GM23248 (cell line): Measurements from ENCODE around the gene TXNRD2. TPM values are rescaled to one million over a fixed set of nuclear protein-coding genes. Genes with fewer than 3 reads are reported as not detected.

Experiments
- DNase-seq: peaks from one replicate; pipeline ENCODE4 v3.0.0-alpha.2; 2015
- H2AFZ ChIP-seq: fragments of 200-600 bp; sonication (generic); 2 replicates; pipeline ENCODE4 v1.6.1; 2016; ENCODE audit warnings: antibody characterized with exemption
- H3F3A ChIP-seq: fragments of 200-600 bp; sonication (generic); 2 replicates; pipeline ENCODE4 v1.6.1; 2016; ENCODE audit warnings: mild to moderate bottlenecking, antibody characterized with exemption, mixed run types; ENCODE audit not compliant: insufficient read depth
- H3K27ac ChIP-seq: fragments of 200-600 bp; sonication (generic); 2 replicates; pipeline ENCODE4 v1.5.1; 2016; ENCODE audit warnings: mild to moderate bottlenecking
- H3K27me3 ChIP-seq: fragments of 200-600 bp; sonication (generic); replicated peaks from 2 replicates; pipeline ENCODE4 v1.6.1; 2016; ENCODE audit warnings: mild to moderate bottlenecking; ENCODE audit not compliant: insufficient read depth
- H3K36me3 ChIP-seq: fragments of 200-600 bp; sonication (generic); 2 replicates; pipeline ENCODE4 v1.6.1; 2016; ENCODE audit warnings: low read depth, mild to moderate bottlenecking
- H3K4me1 ChIP-seq: fragments of 200-600 bp; sonication (generic); 2 replicates; pipeline ENCODE4 v1.6.1; 2016; ENCODE audit warnings: mild to moderate bottlenecking; ENCODE audit not compliant: insufficient read depth
- H3K4me2 ChIP-seq: fragments of 200-600 bp; sonication (generic); one replicate; pipeline ENCODE4 v1.6.1; 2016; ENCODE audit warnings: mild to moderate bottlenecking; ENCODE audit not compliant: unreplicated experiment
- H3K4me3 ChIP-seq: fragments of 200-600 bp; sonication (generic); 2 replicates; pipeline ENCODE4 v1.5.1; 2016; ENCODE audit warnings: mild to moderate bottlenecking
- H3K79me2 ChIP-seq: fragments of 200-600 bp; sonication (generic); 2 replicates; pipeline ENCODE4 v1.6.1; 2016; ENCODE audit warnings: mild to moderate bottlenecking; ENCODE audit not compliant: insufficient read depth
- H3K9ac ChIP-seq: fragments of 200-600 bp; sonication (generic); 2 replicates; pipeline ENCODE4 v1.6.1; 2016; ENCODE audit warnings: mild to moderate bottlenecking
- H3K9me2 ChIP-seq: fragments of 200-600 bp; sonication (generic); 2 replicates; pipeline ENCODE4 v1.6.1; 2016; ENCODE audit warnings: mixed run types, mild to moderate bottlenecking, moderate library complexity; ENCODE audit not compliant: insufficient read depth
- H3K9me3 ChIP-seq: fragments of 200-600 bp; sonication (generic); one replicate; pipeline ENCODE4 v1.6.1; 2017; ENCODE audit warnings: low read depth
- H4K20me1 ChIP-seq: fragments of 200-600 bp; sonication (generic); 2 replicates; pipeline ENCODE4 v1.6.0; 2016; ENCODE audit not compliant: insufficient read depth
- EZH2 ChIP-seq: fragments of 200-600 bp; sonication (generic); IDR thresholded peaks from 2 replicates; pipeline ENCODE4 v1.6.1; 2018; ENCODE audit warnings: antibody characterized with exemption, mild to moderate bottlenecking; ENCODE audit not compliant: insufficient read depth, poor library complexity, severe bottlenecking
- EZH2phosphoT487 ChIP-seq: fragments of 200-600 bp; sonication (generic); IDR thresholded peaks from 2 replicates; pipeline ENCODE4 v1.6.1; 2018; ENCODE audit warnings: antibody characterized with exemption, moderate library complexity, mild to moderate bottlenecking, low read depth; ENCODE audit not compliant: insufficient read depth
- WGBS, 2 experiments: methylation state at CpG; one replicate each; pipeline ENCODE4 v1.1.6; 2015 to 2017; ENCODE audit warnings: low lambda C conversion rate in 2 of 2, low coverage in 1 of 2; ENCODE audit errors: missing lambda C conversion rate in 2 of 2; 5-methylcytosine and 5-hydroxymethylcytosine counted together
- in situ Hi-C: fragments of 300-500 bp; cut with MboI; formaldehyde crosslinking; loops from 2 replicates; pipeline ENCODE4 v1.15.0; 2020
- polyA plus RNA-seq: library from polyadenylated mRNA; unstranded; fragments of >200 nt; fragmentation: Nextera tagmentation; extraction: Ambion mirVana; gene quantifications from 2 replicates; pipeline ENCODE4 v1.2.1, GENCODE V29; 2016
- total RNA-seq: library from RNA; depleted of rRNA; stranded (reverse); fragments of >200 nt; shearing (Covaris generic); gene quantifications from 2 replicates; pipeline ENCODE4 v1.2.3, GENCODE V29; 2014

Gene TXNRD2
- total and polyA plus RNA-seq, 2 experiments from 2014 or later, result 20.1 to 24.8 TPM

DNA sequence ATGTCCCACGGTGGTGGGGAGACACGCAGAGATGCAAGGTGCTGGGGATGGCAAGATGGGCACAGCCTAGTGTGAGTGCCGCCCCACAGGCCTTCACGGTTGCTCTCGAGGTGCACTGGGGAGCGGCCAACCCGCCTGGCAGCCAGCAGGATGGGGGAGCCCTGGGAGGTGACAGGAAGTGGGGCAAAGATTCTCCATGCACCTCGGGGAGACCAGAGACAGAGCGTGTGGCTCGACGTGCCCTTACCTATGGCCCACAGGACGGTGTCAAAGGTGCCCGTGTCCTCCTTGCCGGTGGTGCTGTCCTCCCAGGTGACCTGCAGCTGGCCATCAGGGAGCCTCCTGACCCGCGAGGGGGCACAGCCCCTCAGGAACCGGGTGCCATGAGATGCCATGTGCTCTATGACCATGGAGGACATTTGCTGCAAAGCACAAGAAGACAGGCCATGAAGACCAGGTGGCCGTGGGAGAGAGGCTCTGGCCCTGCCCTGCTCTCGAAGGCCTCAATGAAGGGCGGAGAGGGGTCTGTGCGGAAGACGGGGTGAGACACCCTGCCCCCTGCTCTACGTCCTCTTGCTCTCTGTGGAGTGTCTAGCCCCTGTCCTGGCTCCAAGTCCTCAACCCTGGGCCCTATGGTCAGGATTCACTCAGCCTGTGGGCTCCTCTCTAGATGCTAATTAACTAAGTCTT, 46.3 kb downstream of the TXNRD2 start:
- DNase-seq, result no peak
- Histone ChIP-seq H3K4me2 (no peak overlapping the region), H3F3A (0 out of 2 replicates have a peak, but pooled peaks cover 4% of the 10 kb centered on the region), H3K9ac (no peak overlapping the region), H3K27me3 (no peaks in the 10 kb centered on the region), H3K9me3 (no peaks in the 10 kb centered on the region), H3K79me2 (no peaks in the 10 kb centered on the region), H3K9me2 (no peaks in the 10 kb centered on the region), H2AFZ (no peak overlapping the region), H3K4me1 (peaks cover 24% of the 10 kb centered on the region), H3K4me3 (no peak overlapping the region), H3K36me3 (no peaks in the 10 kb centered on the region), H4K20me1 (no peaks in the 10 kb centered on the region), H3K27ac (no peak overlapping the region)
- TF ChIP-seq EZH2phosphoT487 (no peak), EZH2 (no peak)
- in situ Hi-C loops, result no loop called here
- 95 to 96% methylated on average over 22 of the region's 23 CpGs for WGBS, 2 experiments

DNA sequence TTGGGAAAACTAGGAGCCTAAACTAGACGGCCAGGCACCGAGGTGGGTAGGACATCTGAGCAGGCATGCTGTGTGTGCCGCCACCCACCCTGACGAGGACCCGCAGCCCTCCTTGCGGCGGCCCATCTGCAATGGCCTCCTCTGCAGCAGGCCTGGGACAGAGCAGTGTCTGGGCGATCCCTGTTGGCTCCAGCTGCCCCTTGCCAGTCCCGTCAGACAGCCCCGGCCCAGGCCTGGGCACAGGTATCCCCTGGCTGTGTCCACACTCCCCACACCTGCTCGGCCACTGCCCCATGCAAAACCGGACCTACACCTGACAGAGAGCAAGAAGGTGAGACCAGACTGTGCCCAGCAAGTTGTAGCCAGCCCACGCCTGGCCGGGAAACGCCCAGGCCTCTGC, 48.3 kb downstream of the TXNRD2 start:
- Histone ChIP-seq H3K36me3 (no peaks in the 10 kb centered on the region), H3K79me2 (peaks cover 10% of the 10 kb centered on the region; the same call in 1 of the 2 replicates), H3K4me3 (no peak overlapping the region), H2AFZ (no peak overlapping the region), H3K9ac (no peak overlapping the region), H3K27me3 (no peaks in the 10 kb centered on the region), H3K9me3 (no peaks in the 10 kb centered on the region), H3F3A (0 out of 2 replicates have a peak, but pooled peaks cover 4% of the 10 kb centered on the region), H3K27ac (no peak overlapping the region), H3K4me1 (peaks cover 24% of the 10 kb centered on the region), H3K9me2 (no peaks in the 10 kb centered on the region), H3K4me2 (no peak overlapping the region), H4K20me1 (no peaks in the 10 kb centered on the region)
- WGBS, 2 experiments, result 93 to 94% methylated on average over 14 to 15 of the region's 15 CpGs
- DNase-seq, result no peak
- in situ Hi-C loops, result no loop called here
- TF ChIP-seq EZH2phosphoT487 (no peak), EZH2 (no peak)

DNA sequence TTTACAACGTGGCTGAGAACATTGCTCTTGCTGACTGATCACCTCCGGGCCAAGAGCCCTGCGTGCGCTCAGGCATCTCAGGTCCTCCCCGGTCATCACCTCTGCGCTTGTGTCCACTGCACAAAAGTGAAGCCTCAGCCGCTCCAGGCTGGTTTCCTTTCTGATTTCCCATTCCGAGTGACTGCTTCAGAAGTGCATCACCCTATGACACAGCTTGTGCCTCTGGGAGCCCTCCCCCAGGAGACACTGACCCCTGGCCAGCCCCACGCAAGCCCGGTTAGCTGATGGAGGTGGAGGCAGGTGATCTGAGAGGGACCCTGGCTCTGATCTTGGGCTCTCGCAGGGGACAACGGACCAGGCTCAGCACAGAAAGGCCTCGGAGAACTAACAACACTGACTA, 48.7 kb downstream of the TXNRD2 start:
- Histone ChIP-seq H3K9ac (no peak overlapping the region), H3F3A (0 out of 2 replicates have a peak, but pooled peaks cover 4% of the 10 kb centered on the region), H2AFZ (no peak overlapping the region), H3K36me3 (no peaks in the 10 kb centered on the region), H3K4me1 (peaks cover 24% of the 10 kb centered on the region), H3K79me2 (peaks cover 10% of the 10 kb centered on the region; the same call in 1 of the 2 replicates), H4K20me1 (no peaks in the 10 kb centered on the region), H3K9me2 (no peaks in the 10 kb centered on the region), H3K4me3 (no peak overlapping the region), H3K27me3 (no peaks in the 10 kb centered on the region), H3K9me3 (no peaks in the 10 kb centered on the region), H3K27ac (no peak overlapping the region), H3K4me2 (no peak overlapping the region)
- TF ChIP-seq EZH2 (no peak), EZH2phosphoT487 (no peak)
- in situ Hi-C loops, result no loop called here
- WGBS, 2 experiments, result 92 to 95% methylated on average over 13 of the region's 13 CpGs
- no peak for DNase-seq

DNA sequence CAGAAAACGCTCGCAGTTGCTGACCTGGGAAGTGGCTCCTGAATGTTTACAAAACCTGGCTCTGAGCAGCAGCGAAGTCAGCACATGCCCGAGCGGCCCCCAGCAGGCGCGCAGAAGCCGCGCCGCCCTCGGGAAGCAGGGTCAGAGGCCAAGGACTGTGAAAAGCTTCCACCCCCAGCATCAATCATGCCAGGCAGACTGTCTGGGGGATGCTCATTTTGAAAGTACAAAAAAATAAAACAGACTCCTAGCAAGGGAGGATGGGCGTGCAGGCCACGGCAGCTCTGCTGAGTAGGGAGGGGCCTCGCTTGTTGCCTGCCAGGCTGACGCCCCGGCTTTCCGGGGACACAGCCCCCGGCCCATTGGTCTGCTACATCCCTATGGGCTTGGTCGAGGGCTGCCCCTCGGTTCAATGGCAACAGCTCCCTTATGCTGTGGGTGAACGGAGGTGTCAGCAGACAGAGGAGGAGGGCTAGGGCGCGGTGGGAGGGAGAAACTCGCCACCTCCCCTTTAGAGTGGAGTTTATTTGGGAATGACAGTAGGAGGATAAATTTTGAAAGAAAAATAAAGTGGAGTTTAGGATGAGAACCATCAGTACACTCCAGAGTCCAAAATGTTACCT, 49.2 kb downstream of the TXNRD2 start:
- no peaks in the 10 kb centered on the region for H3K9me2 ChIP-seq
- no peak overlapping the region for H2AFZ ChIP-seq
- H3K27me3 ChIP-seq, result no peaks in the 10 kb centered on the region
- peaks cover 10% of the 10 kb centered on the region; the same call in 1 of the 2 replicates for H3K79me2 ChIP-seq
- no peak for TF ChIP-seq EZH2
- no peak for TF ChIP-seq EZH2phosphoT487
- H3F3A ChIP-seq, result 0 out of 2 replicates have a peak, but pooled peaks cover 4% of the 10 kb centered on the region
- no peaks in the 10 kb centered on the region for H3K9me3 ChIP-seq
- H3K4me2 ChIP-seq, result peak overlapping the region; percentile 60
- no peak overlapping the region for H3K4me3 ChIP-seq
- no peaks in the 10 kb centered on the region for H3K36me3 ChIP-seq
- H3K9ac ChIP-seq, result no peak overlapping the region; the same call in 1 of the 2 replicates
- no peak for DNase-seq
- no peak overlapping the region for H3K27ac ChIP-seq
- peaks cover 29% of the 10 kb centered on the region for H3K4me1 ChIP-seq
- in situ Hi-C loops, result no loop called here
- 90 to 93% methylated on average over 24 of the region's 24 CpGs for WGBS, 2 experiments
- no peaks in the 10 kb centered on the region for H4K20me1 ChIP-seq
